Measurements from ENCODE around the gene RCOR1. TPM values are rescaled to one million over a fixed set of nuclear protein-coding genes. Genes with fewer than 3 reads are reported as not detected.

Gene RCOR1
- total RNA-seq, 2 donors from 2014 or later, result 8.4 to 8.7 TPM

- no peak overlapping the region for H3K4me3 ChIP-seq
- no peaks in the 10 kb centered on the region for H3K27me3 ChIP-seq
- H3K27ac ChIP-seq, result no peak overlapping the region
- DNase-seq (ENCODE audit: low spot score), result no peak
- no peaks in the 10 kb centered on the region for H3K9me3 ChIP-seq
- H3K36me3 ChIP-seq, result no peaks in the 10 kb centered on the region
- no peaks in the 10 kb centered on the region for H3K4me1 ChIP-seq
- no peak for TF ChIP-seq CTCF (IDR thresholded peaks at IDR 0.05)
Measured at GRCh38 chr14:102578821-102579220, 13.6 kb upstream of the RCOR1 start.

- no peaks in the 10 kb centered on the region for H3K9me3 ChIP-seq
- H3K36me3 ChIP-seq, result no peaks in the 10 kb centered on the region
- H3K4me1 ChIP-seq, result no peaks in the 10 kb centered on the region
- no peaks in the 10 kb centered on the region for H3K27me3 ChIP-seq
- H3K27ac ChIP-seq, result no peak overlapping the region
- no peak overlapping the region for H3K4me3 ChIP-seq
- DNase-seq (ENCODE audit: low spot score), result no peak
- no peak for TF ChIP-seq CTCF (IDR thresholded peaks at IDR 0.05)
Measured at GRCh38 chr14:102579696-102580549, 12.5 kb upstream of the RCOR1 start.

GRCh38 chr14:102580550-102581110 lies 11.8 kb upstream of the RCOR1 start:
- Histone ChIP-seq H3K9me3 (no peaks in the 10 kb centered on the region), H3K36me3 (no peaks in the 10 kb centered on the region), H3K27ac (no peak overlapping the region), H3K27me3 (no peaks in the 10 kb centered on the region), H3K4me3 (no peak overlapping the region), H3K4me1 (no peaks in the 10 kb centered on the region)
- TF ChIP-seq CTCF (IDR thresholded peaks at IDR 0.05), result no peak
- DNase-seq (ENCODE audit: low spot score), result no peak

- no peak overlapping the region for H3K4me3 ChIP-seq
- no peaks in the 10 kb centered on the region for H3K4me1 ChIP-seq
- H3K9me3 ChIP-seq, result no peaks in the 10 kb centered on the region
- TF ChIP-seq CTCF (IDR thresholded peaks at IDR 0.05), result no peak
- no peaks in the 10 kb centered on the region for H3K36me3 ChIP-seq
- no peak overlapping the region for H3K27ac ChIP-seq
- no peak for DNase-seq (ENCODE audit: low spot score)
- H3K27me3 ChIP-seq, result no peaks in the 10 kb centered on the region
Measured at GRCh38 chr14:102581193-102581592, 11.3 kb upstream of the RCOR1 start.

GRCh38 chr14:102583726-102584125 lies 8.7 kb upstream of the RCOR1 start:
- no peaks in the 10 kb centered on the region for H3K27me3 ChIP-seq
- no peak for DNase-seq (ENCODE audit: low spot score)
- H3K4me1 ChIP-seq, result no peaks in the 10 kb centered on the region
- H3K27ac ChIP-seq, result no peak overlapping the region
- H3K36me3 ChIP-seq, result no peaks in the 10 kb centered on the region
- H3K4me3 ChIP-seq, result no peak overlapping the region
- no peak for TF ChIP-seq CTCF (IDR thresholded peaks at IDR 0.05)
- H3K9me3 ChIP-seq, result no peaks in the 10 kb centered on the region

Measured in right atrium auricular region (tissue), 2 donors.